ENCODE results near the gene RHBDF1. TPM values are rescaled to one million over a fixed set of nuclear protein-coding genes. Genes with fewer than 3 reads are reported as not detected.

RHBDF1 gene
- total and polyA plus RNA-seq, 9 of the 15 experiments (the other 6 are each of a cell fraction or from before 2014, with no cell fraction given), result 1.0 to 8.2 (median 4.2) TPM

DNA sequence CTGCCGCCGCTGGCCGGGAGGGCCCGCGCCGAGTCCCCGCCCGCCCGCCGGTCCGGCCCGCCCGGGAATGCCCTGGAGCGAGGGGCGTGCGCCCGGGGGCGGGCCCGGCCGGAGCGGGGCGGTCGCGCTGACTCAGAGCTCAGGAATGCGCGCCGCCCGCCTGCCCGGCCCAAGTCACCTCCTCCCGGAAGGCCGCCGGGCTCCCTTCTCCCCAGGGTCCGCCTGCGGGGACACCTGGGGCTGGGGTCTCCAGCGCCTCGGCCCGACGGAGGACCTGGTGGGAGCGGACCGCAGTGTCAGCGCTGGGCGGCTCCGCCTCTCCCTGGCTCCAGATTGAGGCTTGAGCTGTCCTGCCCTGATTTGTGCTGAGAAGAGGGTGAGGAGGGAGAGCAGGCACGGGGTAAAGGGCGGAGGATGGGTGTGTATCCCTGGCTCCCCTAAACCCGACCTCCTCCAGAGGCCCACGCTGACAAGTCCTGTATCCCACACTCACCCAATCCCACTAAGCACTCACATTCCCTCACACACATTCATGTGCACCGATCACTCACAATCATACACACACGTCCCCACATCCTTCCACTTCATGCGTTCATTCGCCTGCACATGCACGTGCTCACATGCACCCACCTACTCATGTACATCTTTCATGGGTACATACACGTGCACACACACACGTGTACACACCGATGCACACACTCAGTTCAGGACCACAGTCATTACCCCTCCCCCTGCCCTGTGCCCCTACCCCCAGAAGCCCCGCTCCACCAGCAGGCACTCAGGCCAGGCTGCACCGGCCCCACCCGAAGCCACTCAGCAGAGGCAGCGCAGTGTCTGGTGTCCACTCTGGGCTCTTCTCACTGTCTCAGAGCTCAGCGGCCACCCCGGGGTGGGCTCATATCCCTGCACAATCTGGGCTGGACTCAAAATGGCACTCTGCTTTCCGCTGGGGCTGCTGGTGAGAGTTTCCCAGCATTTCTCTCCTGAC is at the start of gene RHBDF1 (continued):
- TF ChIP-seq, protein P1, sequence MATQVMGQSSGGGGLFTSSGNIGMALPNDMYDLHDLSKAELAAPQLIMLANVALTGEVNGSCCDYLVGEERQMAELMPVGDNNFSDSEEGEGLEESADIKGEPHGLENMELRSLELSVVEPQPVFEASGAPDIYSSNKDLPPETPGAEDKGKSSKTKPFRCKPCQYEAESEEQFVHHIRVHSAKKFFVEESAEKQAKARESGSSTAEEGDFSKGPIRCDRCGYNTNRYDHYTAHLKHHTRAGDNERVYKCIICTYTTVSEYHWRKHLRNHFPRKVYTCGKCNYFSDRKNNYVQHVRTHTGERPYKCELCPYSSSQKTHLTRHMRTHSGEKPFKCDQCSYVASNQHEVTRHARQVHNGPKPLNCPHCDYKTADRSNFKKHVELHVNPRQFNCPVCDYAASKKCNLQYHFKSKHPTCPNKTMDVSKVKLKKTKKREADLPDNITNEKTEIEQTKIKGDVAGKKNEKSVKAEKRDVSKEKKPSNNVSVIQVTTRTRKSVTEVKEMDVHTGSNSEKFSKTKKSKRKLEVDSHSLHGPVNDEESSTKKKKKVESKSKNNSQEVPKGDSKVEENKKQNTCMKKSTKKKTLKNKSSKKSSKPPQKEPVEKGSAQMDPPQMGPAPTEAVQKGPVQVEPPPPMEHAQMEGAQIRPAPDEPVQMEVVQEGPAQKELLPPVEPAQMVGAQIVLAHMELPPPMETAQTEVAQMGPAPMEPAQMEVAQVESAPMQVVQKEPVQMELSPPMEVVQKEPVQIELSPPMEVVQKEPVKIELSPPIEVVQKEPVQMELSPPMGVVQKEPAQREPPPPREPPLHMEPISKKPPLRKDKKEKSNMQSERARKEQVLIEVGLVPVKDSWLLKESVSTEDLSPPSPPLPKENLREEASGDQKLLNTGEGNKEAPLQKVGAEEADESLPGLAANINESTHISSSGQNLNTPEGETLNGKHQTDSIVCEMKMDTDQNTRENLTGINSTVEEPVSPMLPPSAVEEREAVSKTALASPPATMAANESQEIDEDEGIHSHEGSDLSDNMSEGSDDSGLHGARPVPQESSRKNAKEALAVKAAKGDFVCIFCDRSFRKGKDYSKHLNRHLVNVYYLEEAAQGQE (IDR thresholded peaks at IDR 0.05; ENCODE audit: borderline replicate concordance), result peak; percentile 79
- TF ChIP-seq, protein P1 (CRISPR knock-in tag; IDR thresholded peaks at IDR 0.05; ENCODE audit: low read depth), result no peak
- TF ChIP-seq MAZ (CRISPR knock-in tag; conservative IDR thresholded peaks at IDR 0.05 in 1 of 2, IDR thresholded peaks at IDR 0.05 in 1 of 2), result peak; percentile 40 to 87
- peak; percentile 63 to 93; a peak in 3 of 4 replicates for TF ChIP-seq RCOR1 (IDR thresholded peaks at IDR 0.05; ENCODE audit: borderline replicate concordance in 1 of 2, low read depth in 2 of 2, low read length in 2 of 2)
- TF ChIP-seq BHLHE40 (IDR thresholded peaks at IDR 0.05; ENCODE audit: low read length), result peak; percentile 35; the same call in 1 of the 2 replicates
- no peak for TF ChIP-seq MED1 (CRISPR knock-in tag; IDR thresholded peaks at IDR 0.05; ENCODE audit: borderline replicate concordance)
- TF ChIP-seq NONO (IDR thresholded peaks at IDR 0.05; ENCODE audit: low read depth in 2 of 2, low read length in 1 of 2), result peak in 1 of 2 experiments; percentile 92; a peak in 2 of 4 replicates
- no peak for TF ChIP-seq IRF2 (CRISPR knock-in tag; IDR thresholded peaks at IDR 0.05)
- no peak for TF ChIP-seq CHD4 (IDR thresholded peaks at IDR 0.05; ENCODE audit: insufficient read depth, insufficient replicate concordance, low read depth, low read length, poor library complexity, severe bottlenecking)
- TF ChIP-seq JUNB (CRISPR knock-in tag; conservative IDR thresholded peaks at IDR 0.05), result peak; percentile 76
- TF ChIP-seq BCOR (IDR thresholded peaks at IDR 0.05), result peak; percentile 96
- TF ChIP-seq SIN3B (IDR thresholded peaks at IDR 0.05; ENCODE audit: low read depth), result 0 out of 2 replicates have a peak, but pooled peaks have one; percentile 27
- no peak for TF ChIP-seq U2AF2 (optimal IDR thresholded peaks at IDR 0.05; ENCODE audit: low read depth, low read length)
- peak; percentile 60; the same call in 1 of the 2 replicates for TF ChIP-seq SMAD4 (CRISPR knock-in tag; conservative IDR thresholded peaks at IDR 0.05)
- peak; percentile 98 for TF ChIP-seq JUND (IDR thresholded peaks at IDR 0.05; ENCODE audit: borderline replicate concordance, low read depth, low read length)
- peak; percentile 93; the same call in 2 of the 3 replicates for TF ChIP-seq JUND (tag; IDR thresholded peaks at IDR 0.05; ENCODE audit: borderline replicate concordance, low read depth, low read length)
- TF ChIP-seq CBX1 (IDR thresholded peaks at IDR 0.05; ENCODE audit: low read depth), result peak; percentile 87
- peak; percentile 86 for TF ChIP-seq CCNT2 (IDR thresholded peaks at IDR 0.05; ENCODE audit: borderline replicate concordance, extremely low read depth, insufficient read length, low read depth, low read length)
- TF ChIP-seq GABPB2 (CRISPR knock-in tag; conservative IDR thresholded peaks at IDR 0.05), result no peak
